Stimulated activated naive CD8-positive, alpha-beta T cell treated with anti-CD3 and anti-CD28 coated beads, Interleukin-15, Interleukin-2, amounts not matched to agents 100 ng/mL and 50 ng/mL, for 24 hours (primary cell): ENCODE data around the gene CHST4.
"Not testable (repeated sequence)": the region's sequence is repeated elsewhere in the genome, so short reads cannot be mapped to it uniquely, and the experiment has no call there.

Experiments used
- H3K27ac Mint-ChIP-seq: one replicate; pipeline ENCODE4 v1.8.0; 2021; ENCODE audit warnings: mild to moderate bottlenecking, mixed read lengths
- H3K27me3 Mint-ChIP-seq: one replicate; pipeline ENCODE4 v1.8.0; 2021; ENCODE audit warnings: mixed read lengths
- H3K36me3 Mint-ChIP-seq: one replicate; pipeline ENCODE4 v1.8.0; 2021; ENCODE audit warnings: low read depth, mixed read lengths
- H3K4me1 Mint-ChIP-seq: one replicate; pipeline ENCODE4 v1.8.0; 2021; ENCODE audit warnings: low read depth, mixed read lengths
- H3K4me3 Mint-ChIP-seq: one replicate; pipeline ENCODE4 v1.8.0; 2021; ENCODE audit warnings: mild to moderate bottlenecking, mixed read lengths
- H3K9me3 Mint-ChIP-seq: one replicate; pipeline ENCODE4 v1.8.0; 2021; ENCODE audit warnings: mixed read lengths

Gene CHST4

GRCh38 chr16:71504051-71504450 is 22.2 kb upstream of the CHST4 start:
- H3K4me3 Mint-ChIP-seq, H3K4me1 Mint-ChIP-seq, H3K27me3 Mint-ChIP-seq, H3K36me3 Mint-ChIP-seq, H3K9me3 Mint-ChIP-seq, H3K27ac Mint-ChIP-seq: not testable (repeated sequence)

GRCh38 chr16:71504901-71505300 is 21.3 kb upstream of the CHST4 start:
- no peaks in the 10 kb centered on the region for H3K36me3 Mint-ChIP-seq
- H3K27me3 Mint-ChIP-seq = peaks cover 4% of the 10 kb centered on the region
- no peaks in the 10 kb centered on the region for H3K4me1 Mint-ChIP-seq
- H3K27ac Mint-ChIP-seq = no peak overlapping the region
- H3K4me3 Mint-ChIP-seq = no peak overlapping the region
- H3K9me3 Mint-ChIP-seq = no peaks in the 10 kb centered on the region

GRCh38 chr16:71507061-71507460 is 19.2 kb upstream of the CHST4 start:
- no peaks in the 10 kb centered on the region for H3K36me3 Mint-ChIP-seq
- no peaks in the 10 kb centered on the region for H3K9me3 Mint-ChIP-seq
- peaks cover 3% of the 10 kb centered on the region for H3K27me3 Mint-ChIP-seq

GRCh38 chr16:71513302-71513701 is 12.9 kb upstream of the CHST4 start:
- Mint-ChIP-seq H3K27me3 (peaks cover 6% of the 10 kb centered on the region), H3K27ac (no peak overlapping the region), H3K9me3 (no peaks in the 10 kb centered on the region), H3K4me1 (no peaks in the 10 kb centered on the region), H3K36me3 (no peaks in the 10 kb centered on the region), H3K4me3 (no peak overlapping the region)

More at GRCh38 chr16:71507061-71507460, 19.2 kb upstream of the CHST4 start:
- no peaks in the 10 kb centered on the region for H3K4me1 Mint-ChIP-seq
- no peak overlapping the region for H3K27ac Mint-ChIP-seq
- no peak overlapping the region for H3K4me3 Mint-ChIP-seq

GRCh38 chr16:71514476-71514875 is 11.8 kb upstream of the CHST4 start:
- H3K9me3 Mint-ChIP-seq = no peaks in the 10 kb centered on the region
- no peaks in the 10 kb centered on the region for H3K36me3 Mint-ChIP-seq
- peaks cover 4% of the 10 kb centered on the region for H3K27me3 Mint-ChIP-seq
- H3K4me1 Mint-ChIP-seq = no peaks in the 10 kb centered on the region
- no peak overlapping the region for H3K27ac Mint-ChIP-seq
- H3K4me3 Mint-ChIP-seq = no peak overlapping the region

GRCh38 chr16:71515026-71515425 is 11.2 kb upstream of the CHST4 start:
- Mint-ChIP-seq H3K4me3 (no peak overlapping the region), H3K36me3 (no peaks in the 10 kb centered on the region), H3K4me1 (no peaks in the 10 kb centered on the region), H3K27me3 (peaks cover 4% of the 10 kb centered on the region), H3K9me3 (no peaks in the 10 kb centered on the region), H3K27ac (no peak overlapping the region)

GRCh38 chr16:71520550-71520949 is 5.7 kb upstream of the CHST4 start:
- H3K9me3 Mint-ChIP-seq = no peaks in the 10 kb centered on the region
- H3K36me3 Mint-ChIP-seq = no peaks in the 10 kb centered on the region
- H3K4me1 Mint-ChIP-seq = no peaks in the 10 kb centered on the region
- H3K27ac Mint-ChIP-seq = no peak overlapping the region
- no peak overlapping the region for H3K4me3 Mint-ChIP-seq
- peaks cover 7% of the 10 kb centered on the region for H3K27me3 Mint-ChIP-seq

GRCh38 chr16:71524566-71525553 is 1.4 kb upstream of the CHST4 start:
- Mint-ChIP-seq H3K4me1 (peaks cover 5% of the 10 kb centered on the region), H3K27me3 (peaks cover 22% of the 10 kb centered on the region), H3K27ac (no peak overlapping the region), H3K36me3 (no peaks in the 10 kb centered on the region), H3K4me3 (no peak overlapping the region), H3K9me3 (no peaks in the 10 kb centered on the region)

GRCh38 chr16:71528257-71528656 is 2.0 kb downstream of the CHST4 start:
- Mint-ChIP-seq H3K27me3 (peaks cover 23% of the 10 kb centered on the region), H3K9me3 (no peaks in the 10 kb centered on the region), H3K36me3 (no peaks in the 10 kb centered on the region), H3K4me1 (peaks cover 5% of the 10 kb centered on the region), H3K27ac (no peak overlapping the region), H3K4me3 (no peak overlapping the region)

- Mint-ChIP-seq H3K9me3 (no peaks in the 10 kb centered on the region), H3K4me3 (no peak overlapping the region), H3K36me3 (no peaks in the 10 kb centered on the region), H3K27ac (no peak overlapping the region), H3K27me3 (peaks cover 23% of the 10 kb centered on the region), H3K4me1 (peaks cover 5% of the 10 kb centered on the region)
Measured at GRCh38 chr16:71528863-71529262, 2.6 kb downstream of the CHST4 start.

- Mint-ChIP-seq H3K36me3 (no peaks in the 10 kb centered on the region), H3K9me3 (no peaks in the 10 kb centered on the region), H3K4me3 (no peak overlapping the region), H3K27me3 (peaks cover 5% of the 10 kb centered on the region), H3K4me1 (no peaks in the 10 kb centered on the region), H3K27ac (no peak overlapping the region)
Measured at GRCh38 chr16:71532366-71532765, 6.1 kb downstream of the CHST4 start.

GRCh38 chr16:71536752-71537499 is 10.7 kb downstream of the CHST4 start:
- H3K4me1 Mint-ChIP-seq = no peaks in the 10 kb centered on the region
- H3K27me3 Mint-ChIP-seq = no peaks in the 10 kb centered on the region
- H3K27ac Mint-ChIP-seq = no peak overlapping the region
- no peaks in the 10 kb centered on the region for H3K36me3 Mint-ChIP-seq
- H3K9me3 Mint-ChIP-seq = no peaks in the 10 kb centered on the region
- no peak overlapping the region for H3K4me3 Mint-ChIP-seq

GRCh38 chr16:71537643-71538042 is 11.4 kb downstream of the CHST4 start:
- no peak overlapping the region for H3K27ac Mint-ChIP-seq
- H3K4me3 Mint-ChIP-seq = no peak overlapping the region
- no peaks in the 10 kb centered on the region for H3K27me3 Mint-ChIP-seq
- H3K4me1 Mint-ChIP-seq = no peaks in the 10 kb centered on the region
- no peaks in the 10 kb centered on the region for H3K9me3 Mint-ChIP-seq
- H3K36me3 Mint-ChIP-seq = no peaks in the 10 kb centered on the region

GRCh38 chr16:71542377-71542776 is 16.2 kb downstream of the CHST4 start:
- H3K9me3 Mint-ChIP-seq = no peaks in the 10 kb centered on the region
- H3K4me1 Mint-ChIP-seq = no peaks in the 10 kb centered on the region
- H3K27me3 Mint-ChIP-seq = no peaks in the 10 kb centered on the region
- H3K27ac Mint-ChIP-seq = no peak overlapping the region
- no peak overlapping the region for H3K4me3 Mint-ChIP-seq
- H3K36me3 Mint-ChIP-seq = no peaks in the 10 kb centered on the region

GRCh38 chr16:71547168-71547567 is 20.9 kb downstream of the CHST4 start:
- Mint-ChIP-seq H3K36me3 (no peaks in the 10 kb centered on the region), H3K27ac (no peak overlapping the region), H3K27me3 (peaks cover 10% of the 10 kb centered on the region), H3K4me1 (no peaks in the 10 kb centered on the region), H3K4me3 (no peak overlapping the region), H3K9me3 (no peaks in the 10 kb centered on the region)
